Nephron progenitor cell (in vitro differentiated cells): ENCODE measurements around the gene GABBR1.

ENCODE experiments used
- DNase-seq: peaks from one replicate; pipeline ENCODE4 v3.0.0; 2021
- H3K27ac Mint-ChIP-seq: 2 replicates; pipeline ENCODE4 v1.8.0; 2021; ENCODE audit warnings: mild to moderate bottlenecking, moderate library complexity, mixed read lengths
- H3K27me3 Mint-ChIP-seq: 2 replicates; pipeline ENCODE4 v1.8.0; 2021; ENCODE audit warnings: mild to moderate bottlenecking, low read depth, mixed read lengths; ENCODE audit not compliant: poor library complexity
- H3K36me3 Mint-ChIP-seq: 2 replicates; pipeline ENCODE4 v1.8.0; 2021; ENCODE audit warnings: low read depth, mixed read lengths
- H3K4me1 Mint-ChIP-seq: 2 replicates; pipeline ENCODE4 v1.8.0; 2021; ENCODE audit warnings: mixed read lengths
- H3K4me3 Mint-ChIP-seq: 2 replicates; pipeline ENCODE4 v1.8.0; 2021; ENCODE audit warnings: mild to moderate bottlenecking, moderate library complexity, mixed read lengths
- H3K9me3 Mint-ChIP-seq: 2 replicates; pipeline ENCODE4 v1.8.0; 2021; ENCODE audit warnings: mild to moderate bottlenecking, moderate library complexity, mixed read lengths
- TF ChIP-seq, protein P1 (sequence below): fragments of 200-600 bp; sonication (generic); IDR thresholded peaks from 2 replicates; pipeline ENCODE4 v1.5.0; 2021; ENCODE audit warnings: antibody characterized with exemption

Gene GABBR1

DNA sequence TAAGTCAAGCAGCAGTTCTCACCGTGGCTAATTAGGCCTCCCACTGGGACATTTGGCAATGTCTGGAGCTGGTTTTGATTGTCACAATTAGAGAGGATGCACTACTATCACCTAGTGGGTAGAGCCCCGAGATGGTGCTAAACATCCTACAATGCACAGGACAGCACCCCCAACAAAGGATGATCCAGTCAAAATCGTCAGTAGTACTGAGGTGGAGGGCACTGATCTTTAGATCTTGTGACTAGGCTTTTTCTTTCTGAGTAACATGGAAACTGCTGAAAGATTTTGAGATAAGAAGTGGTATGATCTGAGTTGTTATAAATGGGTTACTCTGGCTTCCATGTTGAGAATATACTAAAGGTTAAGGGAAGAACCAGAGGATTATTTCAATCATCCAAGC lies 85.4 kb downstream of the GABBR1 start:
- Mint-ChIP-seq H3K27ac (no peak overlapping the region), H3K36me3 (no peaks in the 10 kb centered on the region), H3K9me3 (no peaks in the 10 kb centered on the region), H3K27me3 (peaks cover 56% of the 10 kb centered on the region), H3K4me3 (no peak overlapping the region), H3K4me1 (no peaks in the 10 kb centered on the region)
- DNase-seq, result no peak
- TF ChIP-seq, protein P1, sequence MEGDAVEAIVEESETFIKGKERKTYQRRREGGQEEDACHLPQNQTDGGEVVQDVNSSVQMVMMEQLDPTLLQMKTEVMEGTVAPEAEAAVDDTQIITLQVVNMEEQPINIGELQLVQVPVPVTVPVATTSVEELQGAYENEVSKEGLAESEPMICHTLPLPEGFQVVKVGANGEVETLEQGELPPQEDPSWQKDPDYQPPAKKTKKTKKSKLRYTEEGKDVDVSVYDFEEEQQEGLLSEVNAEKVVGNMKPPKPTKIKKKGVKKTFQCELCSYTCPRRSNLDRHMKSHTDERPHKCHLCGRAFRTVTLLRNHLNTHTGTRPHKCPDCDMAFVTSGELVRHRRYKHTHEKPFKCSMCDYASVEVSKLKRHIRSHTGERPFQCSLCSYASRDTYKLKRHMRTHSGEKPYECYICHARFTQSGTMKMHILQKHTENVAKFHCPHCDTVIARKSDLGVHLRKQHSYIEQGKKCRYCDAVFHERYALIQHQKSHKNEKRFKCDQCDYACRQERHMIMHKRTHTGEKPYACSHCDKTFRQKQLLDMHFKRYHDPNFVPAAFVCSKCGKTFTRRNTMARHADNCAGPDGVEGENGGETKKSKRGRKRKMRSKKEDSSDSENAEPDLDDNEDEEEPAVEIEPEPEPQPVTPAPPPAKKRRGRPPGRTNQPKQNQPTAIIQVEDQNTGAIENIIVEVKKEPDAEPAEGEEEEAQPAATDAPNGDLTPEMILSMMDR, result no peak

DNA sequence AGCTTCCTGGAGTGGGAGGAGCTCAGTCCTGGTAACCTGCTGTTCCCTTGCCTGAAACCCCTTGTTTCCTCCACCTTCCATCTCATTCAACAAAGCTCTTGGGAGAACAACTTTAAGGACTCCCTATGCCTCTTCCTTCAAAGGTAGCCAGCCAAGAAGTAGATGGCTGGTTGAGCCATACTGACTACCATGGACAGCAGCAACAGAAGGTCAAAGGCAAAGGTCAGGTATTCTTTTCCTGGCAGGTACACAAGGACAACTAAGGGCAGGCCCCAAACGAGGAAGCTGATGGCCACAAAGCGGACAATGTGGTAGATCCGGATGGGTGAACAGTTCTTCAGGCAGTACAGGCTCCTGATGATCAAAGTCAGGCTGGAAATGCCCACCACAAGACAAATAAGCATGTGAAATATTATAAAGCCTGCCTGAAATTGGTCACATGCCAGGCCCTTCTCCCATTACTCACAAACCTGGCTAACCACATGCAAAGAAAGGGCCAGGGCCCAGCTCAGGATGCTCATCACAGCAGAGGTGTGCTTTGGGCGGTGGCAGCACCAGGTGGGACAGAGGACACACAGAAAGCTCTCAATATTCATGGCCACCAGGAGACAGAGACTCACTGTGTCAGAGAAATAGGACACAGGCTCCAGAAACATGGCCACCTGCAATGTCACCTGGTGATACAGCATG lies 95.1 kb downstream of the GABBR1 start:
- Mint-ChIP-seq H3K4me3 (no peak overlapping the region), H3K36me3 (no peaks in the 10 kb centered on the region)

DNA sequence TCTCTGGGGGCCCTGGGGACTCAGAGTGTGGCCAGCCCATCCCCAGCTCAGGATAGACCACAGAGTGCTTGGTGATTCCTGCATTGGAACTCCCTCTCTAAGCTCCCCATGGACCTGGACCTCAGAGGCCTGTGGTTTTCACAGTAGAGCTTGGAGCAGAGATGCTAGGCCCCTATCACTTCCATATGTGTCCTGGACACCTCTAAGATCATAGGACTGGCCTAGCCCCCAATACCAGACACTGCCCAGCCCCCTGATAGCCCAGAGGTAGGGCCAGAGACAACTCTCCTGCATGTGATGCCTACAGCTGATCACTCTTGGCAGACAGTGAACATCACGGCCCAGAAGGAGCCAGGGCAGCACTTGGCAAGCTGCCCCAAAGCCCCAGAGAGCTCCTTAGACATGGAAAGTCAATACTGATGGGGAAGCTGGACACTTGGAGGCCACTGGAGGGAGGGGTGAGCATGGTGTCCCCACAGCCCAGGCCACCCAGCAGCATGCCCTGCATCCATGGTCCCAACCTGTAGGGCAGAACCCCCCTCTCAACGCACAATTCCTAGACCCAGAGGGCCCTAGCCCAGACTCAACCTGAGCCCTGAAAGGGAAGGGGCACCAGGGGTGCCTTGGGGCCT lies 100.5 kb downstream of the GABBR1 start:
- H3K9me3 Mint-ChIP-seq, result no peaks in the 10 kb centered on the region
- peaks cover 15% of the 10 kb centered on the region for H3K27me3 Mint-ChIP-seq
- no peaks in the 10 kb centered on the region for H3K36me3 Mint-ChIP-seq
- H3K27ac Mint-ChIP-seq, result no peak overlapping the region
- H3K4me1 Mint-ChIP-seq, result no peaks in the 10 kb centered on the region
- H3K4me3 Mint-ChIP-seq, result no peak overlapping the region
- TF ChIP-seq, protein P1, result no peak
- DNase-seq, result no peak

More for the DNA sequence above, 95.1 kb downstream of the GABBR1 start:
- no peak overlapping the region for H3K27ac Mint-ChIP-seq
- no peak for DNase-seq
- peaks cover 38% of the 10 kb centered on the region for H3K27me3 Mint-ChIP-seq
- no peaks in the 10 kb centered on the region for H3K4me1 Mint-ChIP-seq
- no peaks in the 10 kb centered on the region for H3K9me3 Mint-ChIP-seq
- TF ChIP-seq, protein P1, result no peak

DNA sequence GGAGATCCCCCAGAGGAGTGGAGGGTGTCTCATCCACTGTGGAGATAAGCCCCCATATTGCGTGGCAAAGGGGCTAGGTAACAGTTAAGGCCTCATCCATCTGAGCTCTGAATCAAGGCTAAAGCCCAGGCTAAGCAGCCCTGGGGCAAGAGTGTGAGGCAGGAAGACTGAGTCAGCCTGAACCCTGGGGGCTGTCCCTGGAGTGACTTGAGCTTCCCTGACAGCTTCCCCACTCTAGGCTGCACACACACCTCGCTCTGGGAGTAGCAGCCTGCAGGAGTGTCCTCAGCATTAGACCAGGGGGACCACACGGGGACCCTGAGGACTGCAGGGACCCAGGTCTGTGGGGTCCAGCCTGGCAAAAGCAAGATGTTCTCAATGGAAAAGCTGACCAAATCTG lies 101.3 kb downstream of the GABBR1 start:
- H3K27ac Mint-ChIP-seq, result no peak overlapping the region
- no peak overlapping the region for H3K4me3 Mint-ChIP-seq
- H3K9me3 Mint-ChIP-seq, result no peaks in the 10 kb centered on the region
- H3K36me3 Mint-ChIP-seq, result no peaks in the 10 kb centered on the region
- no peak for DNase-seq
- TF ChIP-seq, protein P1, result no peak
- H3K27me3 Mint-ChIP-seq, result peaks cover 13% of the 10 kb centered on the region
- no peaks in the 10 kb centered on the region for H3K4me1 Mint-ChIP-seq

DNA sequence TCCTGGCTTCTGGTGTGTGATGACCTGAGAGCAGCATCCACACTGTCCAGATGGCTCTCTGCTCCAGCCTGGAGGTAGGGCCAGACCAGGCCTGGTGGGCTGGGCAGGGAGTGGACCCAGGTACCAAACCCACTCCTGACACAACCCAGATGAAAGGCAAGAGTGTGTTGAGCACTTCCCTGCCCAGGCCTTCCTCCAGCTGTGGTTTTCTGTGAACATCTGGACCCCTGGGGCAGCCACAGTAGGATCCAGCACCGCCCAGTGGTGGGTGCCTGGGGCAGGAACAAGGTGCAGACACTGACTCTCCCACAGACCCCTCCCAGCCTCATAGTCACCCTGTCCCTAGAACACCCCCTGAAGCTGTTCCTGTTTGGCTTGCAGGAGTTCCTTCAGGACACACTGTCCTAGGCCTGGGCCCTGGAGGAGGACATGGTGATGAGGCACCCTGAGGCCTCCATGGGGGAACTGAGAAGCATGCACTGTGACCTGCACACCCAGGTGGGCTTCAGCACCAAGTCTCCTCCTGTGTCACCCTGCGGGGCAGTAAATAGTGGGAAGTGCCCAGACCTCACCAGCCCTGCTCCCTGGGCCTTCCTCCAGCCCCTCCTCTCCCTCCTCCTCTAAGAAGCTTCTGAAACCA lies 102.2 kb downstream of the GABBR1 start:
- Mint-ChIP-seq H3K36me3 (no peaks in the 10 kb centered on the region), H3K27me3 (peaks cover 12% of the 10 kb centered on the region), H3K27ac (no peak overlapping the region), H3K9me3 (no peaks in the 10 kb centered on the region), H3K4me3 (no peak overlapping the region), H3K4me1 (no peaks in the 10 kb centered on the region)
- no peak for DNase-seq
- TF ChIP-seq, protein P1, result no peak
